Testis (tissue), 3 donors: ENCODE results near the gene BST2. TPM values are rescaled to one million over a fixed set of nuclear protein-coding genes. Genes with fewer than 3 reads are reported as not detected.

Experiments
- DNase-seq: peaks from one replicate; pipeline ENCODE4 v3.0.0-alpha.2; 2019
- H3K27ac ChIP-seq, 2 donors: fragments of 200-600 bp; sonication (generic); one replicate each; pipeline ENCODE4 v1.5.1; 2019
- H3K27me3 ChIP-seq: fragments of 200-600 bp; sonication (generic); one replicate; pipeline ENCODE4 v1.5.1; 2019
- H3K36me3 ChIP-seq: fragments of 200-600 bp; sonication (generic); one replicate; pipeline ENCODE4 v1.5.1; 2017; ENCODE audit warnings: low read depth; ENCODE audit errors: missing control alignments
- H3K4me1 ChIP-seq: fragments of 200-600 bp; sonication (generic); one replicate; pipeline ENCODE4 v1.5.1; 2019
- H3K4me3 ChIP-seq, 2 donors: fragments of 200-600 bp; sonication (generic); one replicate each; pipeline ENCODE4 v1.5.1; 2017 to 2019
- H3K9me3 ChIP-seq: fragments of 200-600 bp; sonication (generic); one replicate; pipeline ENCODE4 v1.5.1; 2017
- POLR2A ChIP-seq: fragments of 450-650 bp; IDR thresholded peaks from one replicate; pipeline ENCODE4 v1.6.1; 2017; ENCODE audit warnings: antibody characterized with exemption, mild to moderate bottlenecking, moderate library complexity
- WGBS, 2 donors: methylation state at CpG; one replicate each; pipeline ENCODE4 v1.1.5; 2018; 5-methylcytosine and 5-hydroxymethylcytosine counted together
- intact Hi-C: fragments of 100-400 bp; cut with DNase I; formaldehyde crosslinking; loops from one replicate; pipeline ENCODE4 v1.15.1; 2023; ENCODE audit warnings: low total_unique reads
- polyA plus RNA-seq: library from polyadenylated mRNA; stranded (reverse); fragments of 350-450 nt; fragmentation: Illumina TruSeq; extraction: RNeasy Lipid Tissue Mini Kit (QIAGEN cat#74804); gene quantifications from one replicate; pipeline ENCODE4 v1.2.3, GENCODE V29; 2014; ENCODE audit warnings: low read depth, low replicate concordance; ENCODE audit not compliant: insufficient read depth
- total RNA-seq, 2 donors: library from RNA; depleted of rRNA; stranded (reverse); fragments of >200 nt; gene quantifications; one replicate each; pipeline ENCODE4 v1.2.3, GENCODE V29; 2016
- TF ChIP-seq, protein P1 (sequence below), 3 experiments: fragments of 450-650 bp in 2 of 3; fragments of 200-600 bp in 1 of 3; sonication (generic) in 1 of 3; IDR thresholded peaks; one replicate each; pipeline ENCODE4 v1.5.1; 2016 to 2019; ENCODE audit warnings: antibody characterized with exemption in 3 of 3, mild to moderate bottlenecking in 2 of 3, moderate library complexity in 1 of 3

The BST2 gene
- total and polyA plus RNA-seq, 3 donors from 2014 or later: 37.4 to 71.4 (median 64.4) TPM

DNA sequence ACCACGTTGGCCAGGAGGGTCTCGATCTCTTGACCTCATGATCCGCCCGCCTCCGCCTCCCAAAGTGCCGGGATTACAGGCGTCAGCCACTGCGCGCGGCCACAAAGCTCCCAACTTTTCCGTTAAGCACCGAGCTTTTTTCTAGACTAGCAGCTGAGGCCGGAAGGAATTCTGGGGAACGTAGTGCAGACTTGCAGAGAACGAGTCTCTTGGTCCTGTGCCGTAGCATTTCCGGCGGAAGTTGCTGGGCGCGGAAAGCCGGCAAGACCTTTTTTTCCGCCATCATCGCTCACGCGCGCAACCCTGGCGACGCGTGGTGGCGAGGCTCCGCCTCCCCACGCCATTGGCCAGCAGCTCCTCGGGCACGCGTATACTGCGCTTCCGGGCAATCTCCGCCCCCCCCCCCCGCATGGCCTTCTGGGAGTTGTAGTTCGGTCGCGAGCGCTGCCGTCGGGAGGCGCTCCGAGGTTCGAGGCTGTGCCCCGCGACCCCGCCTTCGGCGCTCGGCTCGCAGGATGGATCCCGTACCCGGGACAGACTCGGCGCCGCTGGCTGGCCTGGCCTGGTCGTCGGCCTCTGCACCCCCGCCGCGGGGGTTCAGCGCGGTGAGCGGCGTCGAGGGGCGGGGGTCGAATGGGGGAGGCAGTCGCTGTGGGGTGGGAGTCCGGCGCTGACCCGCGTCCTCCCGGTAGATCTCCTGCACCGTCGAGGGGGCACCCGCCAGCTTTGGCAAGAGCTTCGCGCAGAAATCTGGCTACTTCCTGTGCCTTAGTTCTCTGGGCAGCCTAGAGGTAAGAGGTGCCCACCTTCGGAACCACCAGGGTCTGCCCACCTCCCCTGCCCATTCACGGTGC is 14.4 kb upstream of the BST2 start, which contains the start of gene MVB12A:
Gene MVB12A, plus strand, starts transcription at position 427 of the 854 bp plus-strand sequence. Its CDS starts 89 bp downstream, at position 516.
- Histone ChIP-seq H3K9me3 (no peaks in the 10 kb centered on the region), H3K4me3 (peak within 1 kb of the TSS; percentile 81 to 86), H3K27ac (peak within 1 kb of the TSS; percentile 80 to 93), H3K36me3 (no peaks in the 10 kb centered on the region), H3K4me1 (peaks cover 13% of the 10 kb centered on the region), H3K27me3 (no peaks in the 10 kb centered on the region)
- TF ChIP-seq, protein P1, sequence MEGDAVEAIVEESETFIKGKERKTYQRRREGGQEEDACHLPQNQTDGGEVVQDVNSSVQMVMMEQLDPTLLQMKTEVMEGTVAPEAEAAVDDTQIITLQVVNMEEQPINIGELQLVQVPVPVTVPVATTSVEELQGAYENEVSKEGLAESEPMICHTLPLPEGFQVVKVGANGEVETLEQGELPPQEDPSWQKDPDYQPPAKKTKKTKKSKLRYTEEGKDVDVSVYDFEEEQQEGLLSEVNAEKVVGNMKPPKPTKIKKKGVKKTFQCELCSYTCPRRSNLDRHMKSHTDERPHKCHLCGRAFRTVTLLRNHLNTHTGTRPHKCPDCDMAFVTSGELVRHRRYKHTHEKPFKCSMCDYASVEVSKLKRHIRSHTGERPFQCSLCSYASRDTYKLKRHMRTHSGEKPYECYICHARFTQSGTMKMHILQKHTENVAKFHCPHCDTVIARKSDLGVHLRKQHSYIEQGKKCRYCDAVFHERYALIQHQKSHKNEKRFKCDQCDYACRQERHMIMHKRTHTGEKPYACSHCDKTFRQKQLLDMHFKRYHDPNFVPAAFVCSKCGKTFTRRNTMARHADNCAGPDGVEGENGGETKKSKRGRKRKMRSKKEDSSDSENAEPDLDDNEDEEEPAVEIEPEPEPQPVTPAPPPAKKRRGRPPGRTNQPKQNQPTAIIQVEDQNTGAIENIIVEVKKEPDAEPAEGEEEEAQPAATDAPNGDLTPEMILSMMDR (IDR thresholded peaks at IDR 0.05): no peak
- peak; percentile 19 for TF ChIP-seq POLR2A
- 0 to 2% methylated on average over 9 to 59 of the region's 85 CpGs for WGBS, 2 donors
- intact Hi-C loops: no loop called here
- peak; percentile 98 for DNase-seq

DNA sequence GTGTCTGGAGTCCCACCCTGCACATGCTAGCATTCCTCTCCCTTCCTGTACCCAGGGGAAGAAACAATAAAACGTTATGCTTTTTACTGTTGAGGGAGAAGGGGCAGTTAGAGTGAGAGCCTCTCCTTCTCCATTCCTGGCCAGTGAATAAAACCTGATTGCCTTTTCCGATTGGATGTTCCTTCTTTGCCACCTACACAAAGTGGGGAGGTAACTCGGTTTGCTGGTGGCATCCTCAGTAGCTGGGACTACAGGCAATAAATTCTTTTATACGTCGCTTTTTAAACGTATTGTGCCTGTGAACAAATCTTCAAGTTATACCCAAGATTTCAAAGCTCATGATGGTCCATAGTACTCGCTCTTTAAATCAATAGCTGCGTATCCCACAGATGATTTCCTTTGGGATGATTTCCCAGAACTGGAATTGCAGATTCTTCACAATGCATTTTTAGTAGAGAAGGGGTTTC is 13.8 kb upstream of the BST2 start:
- Histone ChIP-seq H3K9me3 (no peaks in the 10 kb centered on the region), H3K27me3 (no peaks in the 10 kb centered on the region), H3K4me1 (peaks cover 15% of the 10 kb centered on the region), H3K36me3 (no peaks in the 10 kb centered on the region), H3K4me3 (peak overlapping the region; percentile 51 to 86), H3K27ac (peak overlapping the region; percentile 63 to 93)
- 3 to 8% methylated on average over 8 of the region's 8 CpGs for WGBS, 2 donors
- intact Hi-C loops: no loop called here
- no peak for DNase-seq
- no peak for TF ChIP-seq POLR2A
- TF ChIP-seq, protein P1 (IDR thresholded peaks at IDR 0.05): no peak

DNA sequence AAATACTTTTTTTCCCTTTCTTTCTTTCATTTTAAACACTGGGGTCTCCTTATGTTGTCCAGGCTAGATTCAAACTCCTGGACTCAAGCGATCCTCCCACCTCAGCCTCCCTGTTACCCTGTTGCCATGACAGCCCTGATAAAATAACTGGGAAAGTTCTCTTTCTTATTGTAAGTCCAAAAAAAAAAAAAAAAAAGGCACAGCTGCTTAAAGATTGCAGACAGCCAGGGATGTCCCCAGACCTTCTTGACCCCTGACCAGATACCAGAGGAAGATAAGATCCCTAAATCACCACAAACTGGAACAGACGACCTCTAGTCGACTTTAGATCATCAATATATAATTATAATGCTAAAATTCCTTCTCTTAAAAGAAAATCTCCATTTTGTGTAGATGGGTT is 13.3 kb upstream of the BST2 start:
- DNase-seq: no peak
- intact Hi-C loops: no loop called here
- Histone ChIP-seq H3K36me3 (no peaks in the 10 kb centered on the region), H3K9me3 (no peaks in the 10 kb centered on the region), H3K27ac (no peak overlapping the region), H3K27me3 (no peaks in the 10 kb centered on the region), H3K4me1 (peaks cover 15% of the 10 kb centered on the region), H3K4me3 (peak overlapping the region in 1 of 2 donors; percentile 86)
- no peak for TF ChIP-seq POLR2A
- TF ChIP-seq, protein P1 (IDR thresholded peaks at IDR 0.05): no peak
- 36 to 46% methylated on average over 3 of the region's 3 CpGs for WGBS, 2 donors

DNA sequence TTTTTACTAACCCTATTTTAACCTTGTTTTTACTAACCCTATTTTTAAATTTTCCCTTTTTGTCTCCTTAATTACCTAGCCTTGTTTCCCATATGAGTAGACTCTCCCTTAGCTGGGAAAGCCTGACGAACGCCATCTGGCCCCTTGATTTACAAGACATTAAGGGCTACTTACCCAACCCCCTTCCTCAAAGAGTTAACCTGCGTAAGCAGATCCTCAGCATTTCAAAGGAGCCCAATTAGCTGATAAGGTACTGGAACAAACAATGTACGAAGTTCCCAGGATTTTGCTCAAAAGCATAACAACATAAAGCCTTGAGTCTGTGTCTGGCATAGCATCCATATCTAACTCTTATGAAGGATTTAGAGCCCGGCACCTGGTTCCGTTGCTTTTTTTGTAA is 9.7 kb upstream of the BST2 start:
- TF ChIP-seq, protein P1 (IDR thresholded peaks at IDR 0.05): no peak
- no peak for TF ChIP-seq POLR2A
- H3K27ac ChIP-seq: peak overlapping the region; percentile 9 to 76
- no peaks in the 10 kb centered on the region for H3K27me3 ChIP-seq
- intact Hi-C loops: no loop called here
- peaks cover 15% of the 10 kb centered on the region for H3K4me1 ChIP-seq
- WGBS, 2 donors: 41 to 47% methylated on average over 6 of the region's 6 CpGs
- no peak for DNase-seq
- H3K36me3 ChIP-seq: no peaks in the 10 kb centered on the region
- H3K4me3 ChIP-seq: no peak overlapping the region
- no peaks in the 10 kb centered on the region for H3K9me3 ChIP-seq
